HEK293 (cell line): ENCODE data around the gene SCYL3.

ENCODE experiments used
- IKZF3 ChIP-seq: fragments of 450-650 bp; IDR thresholded peaks from 2 replicates; pipeline ENCODE4 v1.5.0; 2018; ENCODE audit warnings: missing biosample characterization, mild to moderate bottlenecking, missing genetic modification characterization, moderate library complexity
- MZF1 ChIP-seq: fragments of 450-650 bp; formaldehyde crosslinking; IDR thresholded peaks from 2 replicates; pipeline ENCODE4 v1.5.1; 2017; ENCODE audit warnings: missing biosample characterization, missing genetic modification characterization, borderline replicate concordance
- PRDM2 ChIP-seq: fragments of 450-650 bp; formaldehyde crosslinking; IDR thresholded peaks from 2 replicates; pipeline ENCODE4 v1.5.1; 2016; ENCODE audit warnings: missing biosample characterization, missing genetic modification characterization, borderline replicate concordance
- PRDM6 ChIP-seq: fragments of 450-650 bp; formaldehyde crosslinking; IDR thresholded peaks from 2 replicates; pipeline ENCODE4 v1.5.1; 2017; ENCODE audit warnings: missing biosample characterization, missing genetic modification characterization
- SP2 ChIP-seq: fragments of 450-650 bp; formaldehyde crosslinking; IDR thresholded peaks from 2 replicates; pipeline ENCODE4 v1.5.1; 2016; ENCODE audit warnings: missing biosample characterization, missing genetic modification characterization
- SP7 ChIP-seq: fragments of 450-650 bp; formaldehyde crosslinking; IDR thresholded peaks from 2 replicates; pipeline ENCODE4 v1.5.1; 2016; ENCODE audit warnings: missing biosample characterization, missing genetic modification characterization
- ZBTB21 ChIP-seq: fragments of 450-650 bp; formaldehyde crosslinking; IDR thresholded peaks from 2 replicates; pipeline ENCODE4 v1.5.1; 2017; ENCODE audit warnings: missing biosample characterization, missing genetic modification characterization
- ZBTB8A ChIP-seq: fragments of 450-650 bp; formaldehyde crosslinking; IDR thresholded peaks from 2 replicates; pipeline ENCODE4 v1.5.1; 2016; ENCODE audit warnings: missing biosample characterization, missing genetic modification characterization
- ZEB2 ChIP-seq: fragments of 450-650 bp; formaldehyde crosslinking; IDR thresholded peaks from 2 replicates; pipeline ENCODE4 v1.5.1; 2016; ENCODE audit warnings: missing biosample characterization, missing genetic modification characterization
- ZNF121 ChIP-seq: fragments of 450-650 bp; formaldehyde crosslinking; IDR thresholded peaks from 2 replicates; pipeline ENCODE4 v1.5.1; 2016; ENCODE audit warnings: missing biosample characterization, missing genetic modification characterization
- ZNF157 ChIP-seq: fragments of 450-650 bp; formaldehyde crosslinking; IDR thresholded peaks from 2 replicates; pipeline ENCODE4 v1.5.1; 2016; ENCODE audit warnings: missing biosample characterization, missing genetic modification characterization
- ZNF19 ChIP-seq: fragments of 450-650 bp; formaldehyde crosslinking; IDR thresholded peaks from 2 replicates; pipeline ENCODE4; 2016; ENCODE audit warnings: missing biosample characterization, missing genetic modification characterization, low read depth
- ZNF211 ChIP-seq: fragments of 450-650 bp; formaldehyde crosslinking; IDR thresholded peaks from 2 replicates; pipeline ENCODE4 v1.5.1; 2016; ENCODE audit warnings: low read depth, missing biosample characterization, missing genetic modification characterization
- ZNF23 ChIP-seq: fragments of 450-650 bp; formaldehyde crosslinking; IDR thresholded peaks from 2 replicates; pipeline ENCODE4 v1.5.1; 2016; ENCODE audit warnings: missing biosample characterization, missing genetic modification characterization, borderline replicate concordance
- ZNF248 ChIP-seq: fragments of 450-650 bp; formaldehyde crosslinking; IDR thresholded peaks from 2 replicates; pipeline ENCODE4 v1.5.1; 2017; ENCODE audit warnings: missing biosample characterization, missing genetic modification characterization
- ZNF26 ChIP-seq: fragments of 450-650 bp; formaldehyde crosslinking; IDR thresholded peaks from 2 replicates; pipeline ENCODE4 v1.5.1; 2016; ENCODE audit warnings: missing biosample characterization, missing genetic modification characterization
- ZNF362 ChIP-seq: fragments of 450-650 bp; formaldehyde crosslinking; IDR thresholded peaks from 2 replicates; pipeline ENCODE4 v1.5.1; 2016; ENCODE audit warnings: missing biosample characterization, missing genetic modification characterization
- ZNF391 ChIP-seq: fragments of 450-650 bp; formaldehyde crosslinking; IDR thresholded peaks from 2 replicates; pipeline ENCODE4 v1.5.1; 2016; ENCODE audit warnings: low read depth, missing biosample characterization, missing genetic modification characterization, borderline replicate concordance
- ZNF416 ChIP-seq: fragments of 450-650 bp; formaldehyde crosslinking; IDR thresholded peaks from 2 replicates; pipeline ENCODE4 v1.5.1; 2016; ENCODE audit warnings: missing biosample characterization, missing genetic modification characterization
- ZNF423 ChIP-seq: fragments of 450-650 bp; formaldehyde crosslinking; IDR thresholded peaks from 2 replicates; pipeline ENCODE4 v1.5.1; 2016; ENCODE audit warnings: missing biosample characterization, missing genetic modification characterization
- ZNF548 ChIP-seq: fragments of 450-650 bp; formaldehyde crosslinking; IDR thresholded peaks from 2 replicates; pipeline ENCODE4 v1.5.1; 2016; ENCODE audit warnings: missing biosample characterization, missing genetic modification characterization
- ZNF555 ChIP-seq: fragments of 450-650 bp; formaldehyde crosslinking; conservative IDR thresholded peaks from 2 replicates; pipeline ENCODE4 v1.5.1; 2017; ENCODE audit warnings: missing biosample characterization, mild to moderate bottlenecking, missing genetic modification characterization, inconsistent platforms
- ZNF560 ChIP-seq: fragments of 450-650 bp; formaldehyde crosslinking; IDR thresholded peaks from 2 replicates; pipeline ENCODE4 v1.5.1; 2017; ENCODE audit warnings: missing biosample characterization, missing genetic modification characterization, borderline replicate concordance
- ZNF600 ChIP-seq: fragments of 450-650 bp; formaldehyde crosslinking; IDR thresholded peaks from 2 replicates; pipeline ENCODE4 v1.5.1; 2016; ENCODE audit warnings: missing biosample characterization, missing genetic modification characterization
- ZNF621 ChIP-seq: fragments of 450-650 bp; formaldehyde crosslinking; IDR thresholded peaks from 2 replicates; pipeline ENCODE4 v1.5.1; 2017; ENCODE audit warnings: missing biosample characterization, missing genetic modification characterization
- ZNF629 ChIP-seq: fragments of 450-650 bp; formaldehyde crosslinking; IDR thresholded peaks from 2 replicates; pipeline ENCODE4 v1.5.1; 2017; ENCODE audit warnings: missing biosample characterization, missing genetic modification characterization
- ZNF639 ChIP-seq: fragments of 450-650 bp; formaldehyde crosslinking; IDR thresholded peaks from 2 replicates; pipeline ENCODE4 v1.5.1; 2016; ENCODE audit warnings: missing biosample characterization, missing genetic modification characterization
- ZNF664 ChIP-seq: fragments of 450-650 bp; formaldehyde crosslinking; IDR thresholded peaks from 2 replicates; pipeline ENCODE4 v1.5.1; 2016; ENCODE audit warnings: missing biosample characterization, missing genetic modification characterization
- ZNF777 ChIP-seq: fragments of 450-650 bp; formaldehyde crosslinking; IDR thresholded peaks from 2 replicates; pipeline ENCODE4 v1.5.1; 2017; ENCODE audit warnings: missing biosample characterization, missing genetic modification characterization, borderline replicate concordance
- ZNF792 ChIP-seq: fragments of 450-650 bp; formaldehyde crosslinking; IDR thresholded peaks from 2 replicates; pipeline ENCODE4 v1.5.1; 2016; ENCODE audit warnings: missing biosample characterization, missing genetic modification characterization
- ZNF830 ChIP-seq: fragments of 450-650 bp; IDR thresholded peaks from 2 replicates; pipeline ENCODE4 v1.5.0; 2018; ENCODE audit warnings: missing biosample characterization, missing genetic modification characterization, low read depth, mild to moderate bottlenecking, moderate library complexity

Gene SCYL3

GRCh38 chr1:169858467-169858866 is 35.2 kb downstream of the SCYL3 start (continued):
- TF ChIP-seq ZNF777 (tag by site-specific recombination) (no peak), ZNF248 (tag by site-specific recombination) (no peak), ZEB2 (tag by site-specific recombination) (0 out of 2 replicates have a peak, but pooled peaks have one; percentile 32), ZNF639 (tag by site-specific recombination) (peak; percentile 64; the same call in 1 of the 2 replicates), ZNF629 (tag by site-specific recombination) (peak; percentile 71), ZNF26 (tag by site-specific recombination) (no peak), ZNF121 (no peak), ZNF792 (tag by site-specific recombination) (no peak), PRDM6 (tag by site-specific recombination) (peak; percentile 17; the same call in 1 of the 2 replicates), IKZF3 (tag by site-specific recombination) (no peak), ZNF555 (tag by site-specific recombination) (no peak), ZNF391 (no peak), ZNF830 (tag by site-specific recombination) (no peak), ZBTB8A (tag by site-specific recombination) (no peak), ZNF423 (tag by site-specific recombination) (no peak), SP7 (tag by site-specific recombination) (peak; percentile 55), ZNF157 (tag by site-specific recombination) (no peak), ZNF19 (tag by site-specific recombination) (no peak), MZF1 (tag by site-specific recombination) (no peak), ZNF600 (tag by site-specific recombination) (peak; percentile 59; the same call in 1 of the 2 replicates), ZNF560 (tag by site-specific recombination) (no peak), ZBTB21 (tag by site-specific recombination) (no peak), ZNF23 (tag by site-specific recombination) (no peak), ZNF362 (tag by site-specific recombination) (0 out of 2 replicates have a peak, but pooled peaks have one; percentile 41), SP2 (tag by site-specific recombination) (0 out of 2 replicates have a peak, but pooled peaks have one; percentile 6), ZNF664 (tag by site-specific recombination) (no peak), ZNF548 (tag by site-specific recombination) (no peak), ZNF211 (tag by site-specific recombination) (no peak), PRDM2 (tag by site-specific recombination) (no peak), ZNF621 (no peak), ZNF416 (tag by site-specific recombination) (no peak)
